Suprapubic skin (tissue), 4 donors: ENCODE measurements around the gene PIM2.

Source experiments
- CTCF ChIP-seq, 2 donors: fragments of 200-600 bp in 1 of 2; fragments of 450-650 bp in 1 of 2; sonication (generic) in 1 of 2; IDR thresholded peaks; one replicate each; pipeline ENCODE4 v1.5.1; 2016 to 2019; ENCODE audit warnings: antibody characterized with exemption in 2 of 2, mild to moderate bottlenecking in 1 of 2, moderate library complexity in 1 of 2
- EP300 ChIP-seq: sonication (generic); formaldehyde crosslinking; IDR thresholded peaks from one replicate; pipeline ENCODE4 v1.6.1; 2017; ENCODE audit warnings: antibody characterized with exemption
- POLR2A ChIP-seq, 2 donors: fragments of 450-650 bp; IDR thresholded peaks; one replicate each; pipeline ENCODE4 v1.6.1; 2017; ENCODE audit warnings: antibody characterized with exemption in 2 of 2, mild to moderate bottlenecking in 2 of 2, moderate library complexity in 2 of 2
- POLR2AphosphoS5 ChIP-seq, 3 donors: sonication (generic); formaldehyde crosslinking; IDR thresholded peaks; one replicate each; pipeline ENCODE4 v1.6.1; 2017; ENCODE audit warnings: antibody characterized with exemption in 3 of 3

DNA sequence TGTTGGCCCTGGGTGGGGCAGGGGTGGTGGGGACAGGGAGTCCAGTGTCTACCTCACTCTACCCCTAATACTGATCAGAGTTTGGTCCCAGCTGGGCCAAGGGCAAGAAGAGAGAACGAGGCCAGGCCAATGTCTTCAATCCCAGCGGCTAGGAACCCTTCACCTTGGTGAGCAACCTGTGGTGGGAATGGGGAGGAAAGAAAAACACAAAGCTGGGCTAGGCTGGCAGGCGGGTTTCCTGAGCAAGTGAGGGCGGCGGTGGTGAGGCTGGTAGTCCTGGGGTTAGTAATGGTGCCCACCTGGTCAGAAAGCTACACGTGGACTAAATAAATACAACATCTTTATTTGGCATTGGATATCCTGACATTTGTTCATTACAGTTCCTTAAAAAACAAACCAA lies 15.5 kb downstream of the PIM2 start:
- TF ChIP-seq POLR2A (IDR thresholded peaks at IDR 0.05) (no peak), POLR2AphosphoS5 (IDR thresholded peaks at IDR 0.05) (no peak), EP300 (no peak), CTCF (IDR thresholded peaks at IDR 0.05) (no peak)
